ENCODE data around the gene SEC24B. TPM values are rescaled to one million over a fixed set of nuclear protein-coding genes. Genes with fewer than 3 reads are reported as not detected.
A peak's percentile ranks its signal among the peaks of the same experiment; 100 is the strongest.
"Not testable (repeated sequence)": the region's sequence is repeated elsewhere in the genome, so short reads cannot be mapped to it uniquely, and the experiment has no call there.

Gene SEC24B
- total RNA-seq, 1 experiment from 2014 or later, result 21.7 TPM

DNA sequence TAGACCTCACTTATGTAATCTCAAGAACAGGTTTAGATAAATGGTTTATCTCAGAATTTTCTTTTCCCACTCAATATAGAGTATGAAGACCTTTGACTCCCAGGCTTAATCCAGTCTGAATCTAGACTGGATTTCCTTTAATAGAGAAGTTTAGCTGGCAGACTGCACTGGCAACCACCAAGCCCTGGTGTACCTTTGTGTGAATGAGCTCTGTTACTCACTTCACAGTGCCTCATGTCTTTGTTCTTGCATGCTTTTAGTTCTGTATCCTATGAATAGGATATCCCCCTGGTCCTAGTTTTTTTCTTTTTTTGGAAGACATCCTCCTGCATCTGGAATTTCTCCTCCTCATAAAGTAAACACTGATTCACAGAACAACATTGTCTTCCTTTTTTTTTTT is 73.3 kb downstream of the SEC24B start:
- DNase-seq, result no peak
- Histone ChIP-seq H3K27me3 (ENCODE audit: control insufficient read depth, insufficient read depth, low read length) (no peaks in the 10 kb centered on the region), H3K36me3 (replicated peaks; ENCODE audit: control insufficient read depth, insufficient read depth, low read length) (no peaks in the 10 kb centered on the region; the same call in 1 of the 2 replicates), H3K4me3 (ENCODE audit: insufficient read depth, low read depth, low read length) (no peak overlapping the region)

DNA sequence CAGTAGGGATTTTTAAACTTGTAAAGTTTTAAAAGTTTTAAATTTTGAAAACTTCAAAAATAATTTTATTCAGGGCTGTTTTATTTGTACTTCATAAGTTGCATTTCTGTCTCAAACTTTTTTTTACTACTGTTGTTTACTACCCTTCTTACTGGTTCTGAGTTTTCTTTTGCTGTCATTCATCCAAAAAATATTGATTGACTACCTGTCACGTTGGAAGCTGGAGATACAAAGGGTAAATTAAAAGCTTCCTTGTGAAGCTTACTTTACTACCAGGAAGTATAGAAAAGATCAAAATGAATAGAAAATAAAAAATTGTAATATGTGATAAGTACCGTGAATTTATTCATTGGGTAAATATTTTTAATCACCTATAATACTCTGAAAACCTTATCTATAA is 77.1 kb downstream of the SEC24B start:
- no peak overlapping the region for H3K4me3 ChIP-seq (ENCODE audit: insufficient read depth, low read depth, low read length)
- H3K27me3 ChIP-seq (ENCODE audit: control insufficient read depth, insufficient read depth, low read length), result no peaks in the 10 kb centered on the region
- H3K36me3 ChIP-seq (replicated peaks; ENCODE audit: control insufficient read depth, insufficient read depth, low read length), result no peaks in the 10 kb centered on the region; the same call in 1 of the 2 replicates
- no peak for DNase-seq

GRCh38 chr4:109511414-109511813 is 77.8 kb downstream of the SEC24B start:
- Histone ChIP-seq H3K4me3 (ENCODE audit: insufficient read depth, low read depth, low read length) (no peak overlapping the region), H3K36me3 (replicated peaks; ENCODE audit: control insufficient read depth, insufficient read depth, low read length) (no peaks in the 10 kb centered on the region; the same call in 1 of the 2 replicates), H3K27me3 (ENCODE audit: control insufficient read depth, insufficient read depth, low read length) (no peaks in the 10 kb centered on the region)
- DNase-seq, result no peak

GRCh38 chr4:109513368-109513767 is 79.8 kb downstream of the SEC24B start:
- DNase-seq; H3K36me3 ChIP-seq (replicated peaks; ENCODE audit: control insufficient read depth, insufficient read depth, low read length); H3K27me3 ChIP-seq (ENCODE audit: control insufficient read depth, insufficient read depth, low read length); H3K4me3 ChIP-seq (ENCODE audit: insufficient read depth, low read depth, low read length): not testable (repeated sequence)

- Histone ChIP-seq H3K27me3 (ENCODE audit: control insufficient read depth, insufficient read depth, low read length) (no peaks in the 10 kb centered on the region), H3K36me3 (replicated peaks; ENCODE audit: control insufficient read depth, insufficient read depth, low read length) (peaks cover 25% of the 10 kb centered on the region), H3K4me3 (ENCODE audit: insufficient read depth, low read depth, low read length) (no peak overlapping the region)
- no peak for DNase-seq
These were observed 98.6 kb downstream of the SEC24B start for GRCh38 chr4:109532182-109532581.

- H3K4me3 ChIP-seq (ENCODE audit: insufficient read depth, low read depth, low read length), result no peak overlapping the region
- H3K27me3 ChIP-seq (ENCODE audit: control insufficient read depth, insufficient read depth, low read length), result no peaks in the 10 kb centered on the region
- DNase-seq, result no peak
These were observed 111.8 kb downstream of the SEC24B start for GRCh38 chr4:109545401-109545800.

DNA sequence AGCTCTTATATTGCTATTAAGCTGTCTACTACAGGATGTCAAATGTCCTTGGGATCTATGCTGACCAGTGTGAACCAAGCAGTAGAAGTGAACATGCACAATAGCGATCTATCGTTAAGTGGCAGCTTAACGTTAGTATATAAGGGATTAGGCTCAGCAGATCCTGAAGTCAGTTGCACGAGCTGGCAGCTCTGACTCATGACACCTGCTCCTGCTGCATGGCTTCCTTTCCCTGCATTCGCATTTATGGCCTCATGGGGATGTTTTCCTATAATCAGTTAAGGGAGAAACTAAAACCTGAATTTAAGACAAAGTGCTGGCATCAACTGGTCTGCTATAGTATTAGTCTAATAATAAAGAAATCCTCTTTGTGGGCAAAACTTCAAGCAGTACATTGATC is 113.8 kb downstream of the SEC24B start:
- no peak for DNase-seq

More at GRCh38 chr4:109545401-109545800, 111.8 kb downstream of the SEC24B start:
- H3K36me3 ChIP-seq (replicated peaks; ENCODE audit: control insufficient read depth, insufficient read depth, low read length), result no peaks in the 10 kb centered on the region

GRCh38 chr4:109548655-109549054 is 115.0 kb downstream of the SEC24B start:
- no peak for DNase-seq
- no peaks in the 10 kb centered on the region for H3K27me3 ChIP-seq (ENCODE audit: control insufficient read depth, insufficient read depth, low read length)
- H3K36me3 ChIP-seq (replicated peaks; ENCODE audit: control insufficient read depth, insufficient read depth, low read length), result no peaks in the 10 kb centered on the region
- no peak overlapping the region for H3K4me3 ChIP-seq (ENCODE audit: insufficient read depth, low read depth, low read length)

More for the DNA sequence above, 113.8 kb downstream of the SEC24B start:
- Histone ChIP-seq H3K36me3 (replicated peaks; ENCODE audit: control insufficient read depth, insufficient read depth, low read length) (no peaks in the 10 kb centered on the region), H3K27me3 (ENCODE audit: control insufficient read depth, insufficient read depth, low read length) (no peaks in the 10 kb centered on the region), H3K4me3 (ENCODE audit: insufficient read depth, low read depth, low read length) (no peak overlapping the region)

- DNase-seq, result no peak
- no peaks in the 10 kb centered on the region for H3K27me3 ChIP-seq (ENCODE audit: control insufficient read depth, insufficient read depth, low read length)
- H3K4me3 ChIP-seq (ENCODE audit: insufficient read depth, low read depth, low read length), result no peak overlapping the region
- no peaks in the 10 kb centered on the region for H3K36me3 ChIP-seq (replicated peaks; ENCODE audit: control insufficient read depth, insufficient read depth, low read length)
These were observed 118.6 kb downstream of the SEC24B start for GRCh38 chr4:109552237-109552636.

DNA sequence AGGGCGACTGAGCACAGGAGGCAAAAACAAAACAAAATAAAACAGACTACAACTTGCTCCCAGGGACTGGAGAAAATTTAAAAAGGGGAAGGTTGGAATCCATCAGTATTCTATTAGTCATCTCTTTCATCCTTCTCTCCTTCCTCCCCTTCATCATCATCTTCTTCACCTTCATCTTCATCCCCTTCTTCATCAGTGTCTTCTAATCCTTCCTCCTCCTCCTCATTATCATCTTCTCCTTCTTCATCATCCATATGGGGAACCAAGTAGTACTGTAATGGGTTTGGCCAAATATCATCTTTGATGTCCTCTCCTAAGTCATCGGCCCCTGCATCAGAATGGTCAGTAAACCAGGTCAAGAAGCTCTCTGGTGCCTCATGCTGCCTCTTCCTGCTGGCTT is 119.5 kb downstream of the SEC24B start:
- Histone ChIP-seq H3K4me3 (ENCODE audit: insufficient read depth, low read depth, low read length) (no peak overlapping the region), H3K27me3 (ENCODE audit: control insufficient read depth, insufficient read depth, low read length) (no peaks in the 10 kb centered on the region), H3K36me3 (replicated peaks; ENCODE audit: control insufficient read depth, insufficient read depth, low read length) (no peaks in the 10 kb centered on the region)
- DNase-seq, result no peak

DNA sequence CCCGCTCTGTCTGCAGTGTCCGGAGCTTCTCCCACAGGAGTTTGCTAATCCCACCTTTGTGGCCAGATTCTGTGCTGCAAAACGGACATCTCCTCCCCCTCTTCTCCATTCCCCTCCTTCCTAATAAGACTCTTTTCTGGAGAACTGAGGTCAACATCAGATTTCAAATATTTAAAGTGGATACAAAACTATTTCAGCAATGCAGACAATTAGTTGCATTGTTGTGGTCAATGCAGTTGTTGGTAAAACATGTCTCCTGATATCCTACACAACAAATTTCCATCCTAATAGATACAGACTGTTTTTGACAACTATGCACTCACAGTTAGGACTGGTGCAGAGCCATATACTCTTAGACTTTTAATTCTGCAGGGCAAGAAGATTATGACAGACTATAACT is 121.4 kb downstream of the SEC24B start:
- Histone ChIP-seq H3K27me3 (ENCODE audit: control insufficient read depth, insufficient read depth, low read length) (peaks cover 2% of the 10 kb centered on the region; the same call in 1 of the 2 replicates), H3K36me3 (replicated peaks; ENCODE audit: control insufficient read depth, insufficient read depth, low read length) (no peaks in the 10 kb centered on the region), H3K4me3 (ENCODE audit: insufficient read depth, low read depth, low read length) (no peak overlapping the region)
- no peak for DNase-seq

DNA sequence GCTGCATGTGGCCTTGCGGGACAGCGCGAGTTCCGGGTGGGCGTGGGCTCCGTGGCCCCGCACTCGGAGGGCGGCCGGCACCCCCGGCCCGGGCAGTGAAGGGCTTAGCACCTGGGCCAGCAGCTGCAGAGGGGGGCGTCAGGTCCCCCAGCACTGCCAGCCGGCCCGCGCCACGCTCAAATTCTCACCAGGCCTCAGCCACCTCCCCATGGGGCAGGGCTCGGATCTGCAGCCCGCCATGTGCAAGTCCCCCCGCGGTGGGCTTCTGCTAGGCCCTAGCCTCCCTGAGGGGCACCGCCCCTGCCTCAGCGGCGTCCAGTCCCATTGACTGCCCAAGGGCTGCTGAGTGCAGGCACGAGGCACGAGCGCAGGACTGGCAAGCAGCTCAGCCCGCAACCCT is 123.8 kb downstream of the SEC24B start:
- Histone ChIP-seq H3K36me3 (replicated peaks; ENCODE audit: control insufficient read depth, insufficient read depth, low read length) (no peaks in the 10 kb centered on the region), H3K4me3 (ENCODE audit: insufficient read depth, low read depth, low read length) (no peak overlapping the region), H3K27me3 (ENCODE audit: control insufficient read depth, insufficient read depth, low read length) (peaks cover 2% of the 10 kb centered on the region; the same call in 1 of the 2 replicates)
- no peak for DNase-seq

- not testable (repeated sequence) for DNase-seq
These were observed 124.5 kb downstream of the SEC24B start for GRCh38 chr4:109558095-109558494.

GRCh38 chr4:109559625-109559982 is 126.0 kb downstream of the SEC24B start:
- DNase-seq, result peak; percentile 79
- H3K27me3 ChIP-seq (ENCODE audit: control insufficient read depth, insufficient read depth, low read length), result peaks cover 2% of the 10 kb centered on the region; the same call in 1 of the 2 replicates

More at GRCh38 chr4:109558095-109558494, 124.5 kb downstream of the SEC24B start:
- H3K27me3 ChIP-seq (ENCODE audit: control insufficient read depth, insufficient read depth, low read length); H3K36me3 ChIP-seq (replicated peaks; ENCODE audit: control insufficient read depth, insufficient read depth, low read length); H3K4me3 ChIP-seq (ENCODE audit: insufficient read depth, low read depth, low read length): not testable (repeated sequence)

DNA sequence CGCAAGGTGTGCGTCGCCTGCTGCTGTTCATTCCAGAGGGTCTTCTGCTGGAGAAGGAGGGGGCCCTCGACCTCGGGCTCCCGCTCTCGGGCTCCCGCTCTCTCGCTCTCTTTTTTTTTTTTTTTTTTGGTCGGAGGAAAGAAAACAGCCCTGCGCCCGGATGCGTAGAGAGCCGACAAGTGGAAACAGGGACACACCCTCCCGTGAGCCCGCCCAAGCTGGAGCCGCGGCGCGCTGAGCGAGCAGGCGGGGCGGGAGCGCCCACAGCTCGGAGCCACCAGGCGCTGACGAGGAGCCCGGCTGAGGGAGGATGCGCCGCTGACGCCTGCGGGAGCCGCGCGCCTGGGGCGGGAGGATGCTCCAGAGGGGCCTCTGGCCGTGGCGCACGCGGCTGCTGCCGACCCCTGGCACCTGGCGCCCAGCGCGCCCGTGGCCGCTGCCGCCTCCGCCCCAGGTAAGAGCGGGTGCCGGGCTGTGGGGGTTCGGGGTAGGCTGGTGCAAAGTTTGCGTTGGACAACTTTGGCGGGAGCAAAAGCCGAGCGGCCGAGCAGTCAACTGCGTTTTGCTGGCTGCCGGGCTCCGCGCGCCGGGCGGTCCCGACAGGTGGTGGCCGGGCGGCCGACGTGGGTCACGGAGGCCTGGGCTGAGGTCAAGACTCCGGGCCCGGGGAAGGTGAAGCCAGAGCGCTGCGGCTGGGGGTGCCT is 126.5 kb downstream of the SEC24B start, which contains the start of gene MCUB:
Gene MCUB, plus strand, starts transcription at position 264 of the 704 bp plus-strand sequence. Its CDS starts 92 bp downstream, at position 356.
- H3K27me3 ChIP-seq (ENCODE audit: control insufficient read depth, insufficient read depth, low read length), result peaks cover 2% of the 10 kb centered on the region; the same call in 1 of the 2 replicates
- no peaks in the 10 kb centered on the region for H3K36me3 ChIP-seq (replicated peaks; ENCODE audit: control insufficient read depth, insufficient read depth, low read length)
- H3K4me3 ChIP-seq (ENCODE audit: insufficient read depth, low read depth, low read length), result peak within 1 kb of the TSS; percentile 60
- DNase-seq, result peak; percentile 92

More at GRCh38 chr4:109559625-109559982, 126.0 kb downstream of the SEC24B start:
- Histone ChIP-seq H3K4me3 (ENCODE audit: insufficient read depth, low read depth, low read length) (peak overlapping the region; percentile 60), H3K36me3 (replicated peaks; ENCODE audit: control insufficient read depth, insufficient read depth, low read length) (no peaks in the 10 kb centered on the region)

All from H7 (cell line).